Measurements from ENCODE around the gene MLNR.

- TF ChIP-seq CTCF (IDR thresholded peaks at IDR 0.05) (no peak), POLR2A (IDR thresholded peaks at IDR 0.05) (no peak)
Measured at GRCh38 chr13:49213539-49213938, 6.6 kb upstream of the MLNR start.

All from lower leg skin (tissue), 3 donors.